HUES6 (cell line): ENCODE data around the gene MRPL19.

ENCODE experiments used
- H3K27ac ChIP-seq: 2 replicates; pipeline ENCODE4 v1.7.0; 2013; ENCODE audit warnings: low read depth, mild to moderate bottlenecking, low read length, inconsistent platforms
- H3K27me3 ChIP-seq: 2 replicates; pipeline ENCODE4 v1.6.1; 2013; ENCODE audit warnings: low read length; ENCODE audit not compliant: control insufficient read depth, insufficient read depth
- H3K36me3 ChIP-seq: 2 replicates; pipeline ENCODE4 v1.6.1; 2013; ENCODE audit warnings: low read length; ENCODE audit not compliant: control insufficient read depth, insufficient read depth
- H3K4me1 ChIP-seq: 2 replicates; pipeline ENCODE4 v1.6.1; 2013; ENCODE audit warnings: low read length; ENCODE audit not compliant: control insufficient read depth, insufficient read depth
- H3K4me3 ChIP-seq: 2 replicates; pipeline ENCODE4 v1.5.1; 2013; ENCODE audit warnings: low read depth, low read length
- H3K9ac ChIP-seq: one replicate; pipeline ENCODE4 v1.6.1; 2013; ENCODE audit warnings: mild to moderate bottlenecking, low read length
- H3K9me3 ChIP-seq: 2 replicates; pipeline ENCODE4 v1.6.1; 2013; ENCODE audit warnings: low read depth, low read length; ENCODE audit not compliant: control insufficient read depth, insufficient read depth

The MRPL19 gene

DNA sequence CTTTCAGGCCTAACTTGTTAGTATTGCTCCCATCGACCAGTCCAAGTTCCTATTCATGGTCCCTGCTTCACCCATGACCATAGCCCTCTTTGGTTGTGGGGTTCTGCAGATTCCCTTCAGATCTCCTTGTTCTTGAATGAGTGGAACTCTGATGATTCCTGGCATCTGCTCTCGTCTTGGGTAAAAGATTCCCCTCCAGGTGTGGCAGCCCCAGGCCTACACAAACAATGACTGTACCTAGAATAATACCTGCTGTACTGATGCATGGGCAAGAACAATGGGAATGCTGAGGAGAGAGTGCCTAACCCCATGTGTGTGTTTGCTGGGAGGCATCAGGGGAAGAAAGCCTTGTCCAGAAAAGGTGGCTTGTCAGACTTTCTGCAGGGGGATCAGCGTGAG, 39.2 kb upstream of the MRPL19 start:
- H3K9me3 ChIP-seq: no peaks in the 10 kb centered on the region; the same call in 1 of the 2 replicates
- no peaks in the 10 kb centered on the region for H3K36me3 ChIP-seq
- H3K27me3 ChIP-seq: peaks cover 7% of the 10 kb centered on the region
- H3K9ac ChIP-seq: no peak overlapping the region
- no peak overlapping the region for H3K27ac ChIP-seq
- H3K4me1 ChIP-seq: peaks cover 14% of the 10 kb centered on the region
- H3K4me3 ChIP-seq: no peak overlapping the region

DNA sequence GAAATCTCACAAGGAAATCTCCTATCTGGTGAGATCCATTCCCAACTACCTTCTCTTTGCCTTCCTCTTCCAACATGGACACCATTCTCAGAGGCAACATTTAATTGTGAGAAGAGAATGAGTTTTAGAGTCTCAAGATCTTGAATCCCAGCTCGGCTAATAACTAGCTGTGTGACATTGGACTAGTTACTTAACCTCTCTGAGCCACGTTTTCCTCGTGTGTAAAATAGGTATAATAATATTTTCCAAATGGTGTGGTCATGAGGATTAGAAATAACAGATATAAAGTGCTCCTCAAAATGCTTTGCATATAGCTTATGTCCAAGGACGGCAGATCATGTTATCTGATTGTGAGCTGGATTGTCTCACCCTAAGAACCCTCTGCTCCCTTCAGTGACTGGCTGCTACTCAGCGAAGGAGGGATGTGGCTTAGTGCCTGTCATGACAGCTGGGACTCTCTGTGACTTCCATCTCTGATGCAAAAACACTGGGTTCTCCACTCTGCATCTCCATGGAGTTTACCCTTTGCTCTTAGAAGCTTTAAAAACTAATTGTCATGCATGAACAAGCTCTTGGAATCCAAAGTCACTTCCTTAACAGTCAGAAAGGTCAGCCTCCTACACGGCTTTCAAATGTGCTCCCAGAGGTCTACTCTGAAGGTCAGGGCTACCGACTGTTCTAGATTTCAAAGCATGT, 38.4 kb upstream of the MRPL19 start:
- Histone ChIP-seq H3K27ac (no peak overlapping the region), H3K9ac (peak overlapping the region; percentile 76), H3K4me3 (peak overlapping the region; percentile 63; the same call in 1 of the 2 replicates), H3K27me3 (peaks cover 7% of the 10 kb centered on the region), H3K9me3 (no peaks in the 10 kb centered on the region; the same call in 1 of the 2 replicates), H3K36me3 (no peaks in the 10 kb centered on the region), H3K4me1 (peaks cover 14% of the 10 kb centered on the region)

GRCh38 chr2:75608684-75609333, 37.8 kb upstream of the MRPL19 start:
- H3K9ac ChIP-seq: peak overlapping the region; percentile 76
- H3K36me3 ChIP-seq: no peaks in the 10 kb centered on the region
- peaks cover 7% of the 10 kb centered on the region for H3K27me3 ChIP-seq
- H3K9me3 ChIP-seq: no peaks in the 10 kb centered on the region; the same call in 1 of the 2 replicates
- peaks cover 14% of the 10 kb centered on the region for H3K4me1 ChIP-seq
- peak overlapping the region; percentile 63 for H3K4me3 ChIP-seq
- no peak overlapping the region for H3K27ac ChIP-seq

DNA sequence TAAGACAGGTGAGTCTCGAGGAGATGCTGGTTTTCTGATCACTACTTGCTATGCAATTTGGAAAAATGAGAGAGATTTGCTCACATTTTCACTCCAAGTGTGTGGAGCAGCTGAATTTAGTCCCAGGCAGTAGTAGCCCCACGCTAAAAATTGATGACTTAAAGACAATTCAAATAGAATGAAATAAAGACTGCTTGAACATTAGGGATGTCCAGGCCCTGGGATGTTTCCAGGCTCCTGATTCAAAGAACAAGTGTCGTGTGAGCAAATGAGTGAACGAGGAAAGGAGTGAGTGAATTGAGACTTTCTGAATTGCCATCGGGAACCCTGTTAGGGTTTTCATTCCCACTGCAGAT, 37.3 kb upstream of the MRPL19 start:
- H3K27ac ChIP-seq: no peak overlapping the region
- no peak overlapping the region for H3K4me3 ChIP-seq
- no peaks in the 10 kb centered on the region for H3K36me3 ChIP-seq
- H3K9me3 ChIP-seq: no peaks in the 10 kb centered on the region; the same call in 1 of the 2 replicates
- H3K4me1 ChIP-seq: peaks cover 14% of the 10 kb centered on the region
- H3K27me3 ChIP-seq: peaks cover 7% of the 10 kb centered on the region
- no peak overlapping the region for H3K9ac ChIP-seq

GRCh38 chr2:75609937-75610508, 36.6 kb upstream of the MRPL19 start:
- H3K4me1 ChIP-seq: peaks cover 14% of the 10 kb centered on the region
- H3K9ac ChIP-seq: no peak overlapping the region

GRCh38 chr2:75610671-75611070, 35.9 kb upstream of the MRPL19 start:
- Histone ChIP-seq H3K9me3 (no peaks in the 10 kb centered on the region), H3K9ac (no peak overlapping the region), H3K4me1 (peaks cover 14% of the 10 kb centered on the region), H3K27me3 (peaks cover 7% of the 10 kb centered on the region), H3K4me3 (no peak overlapping the region), H3K27ac (no peak overlapping the region), H3K36me3 (no peaks in the 10 kb centered on the region)

More at GRCh38 chr2:75609937-75610508, 36.6 kb upstream of the MRPL19 start:
- Histone ChIP-seq H3K9me3 (no peaks in the 10 kb centered on the region; the same call in 1 of the 2 replicates), H3K4me3 (no peak overlapping the region), H3K27me3 (peaks cover 7% of the 10 kb centered on the region), H3K36me3 (no peaks in the 10 kb centered on the region), H3K27ac (no peak overlapping the region)

GRCh38 chr2:75612108-75612861, 34.3 kb upstream of the MRPL19 start:
- no peak overlapping the region for H3K4me3 ChIP-seq
- peaks cover 4% of the 10 kb centered on the region for H3K9me3 ChIP-seq
- no peaks in the 10 kb centered on the region for H3K36me3 ChIP-seq
- no peak overlapping the region for H3K9ac ChIP-seq
- H3K27me3 ChIP-seq: peaks cover 7% of the 10 kb centered on the region
- H3K27ac ChIP-seq: no peak overlapping the region
- peaks cover 4% of the 10 kb centered on the region; the same call in 1 of the 2 replicates for H3K4me1 ChIP-seq

GRCh38 chr2:75612862-75613243, 33.7 kb upstream of the MRPL19 start:
- H3K27ac ChIP-seq: no peak overlapping the region
- H3K4me1 ChIP-seq: peaks cover 4% of the 10 kb centered on the region; the same call in 1 of the 2 replicates
- H3K9ac ChIP-seq: no peak overlapping the region
- no peaks in the 10 kb centered on the region for H3K36me3 ChIP-seq
- H3K27me3 ChIP-seq: peaks cover 7% of the 10 kb centered on the region
- H3K4me3 ChIP-seq: no peak overlapping the region
- H3K9me3 ChIP-seq: peaks cover 7% of the 10 kb centered on the region

DNA sequence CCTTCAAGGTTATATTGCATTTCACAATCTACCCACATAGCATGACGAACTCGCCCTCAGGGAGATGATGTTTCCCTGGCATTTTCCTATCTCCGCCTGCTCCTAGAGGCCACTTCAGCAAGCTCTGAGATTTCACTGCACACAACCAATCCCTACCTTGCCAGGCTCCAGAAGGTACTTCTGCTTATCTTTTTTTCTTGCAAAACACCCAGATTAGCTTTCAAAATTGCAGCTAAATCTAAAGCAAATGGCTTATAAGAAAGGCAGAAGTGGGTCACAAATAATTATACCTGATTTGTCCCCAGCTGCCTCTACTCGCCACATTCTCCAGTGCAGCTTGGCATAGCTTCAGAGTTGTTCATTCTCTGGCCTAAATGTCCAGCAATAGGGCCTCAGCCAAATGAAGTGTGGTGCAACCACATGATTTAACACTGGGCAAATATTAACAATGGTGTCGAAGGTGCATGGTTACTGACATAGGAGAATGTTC, 32.4 kb upstream of the MRPL19 start:
- Histone ChIP-seq H3K27ac (no peak overlapping the region), H3K36me3 (no peaks in the 10 kb centered on the region), H3K9ac (no peak overlapping the region), H3K27me3 (peaks cover 7% of the 10 kb centered on the region), H3K9me3 (peaks cover 7% of the 10 kb centered on the region), H3K4me3 (no peak overlapping the region), H3K4me1 (no peaks in the 10 kb centered on the region)

DNA sequence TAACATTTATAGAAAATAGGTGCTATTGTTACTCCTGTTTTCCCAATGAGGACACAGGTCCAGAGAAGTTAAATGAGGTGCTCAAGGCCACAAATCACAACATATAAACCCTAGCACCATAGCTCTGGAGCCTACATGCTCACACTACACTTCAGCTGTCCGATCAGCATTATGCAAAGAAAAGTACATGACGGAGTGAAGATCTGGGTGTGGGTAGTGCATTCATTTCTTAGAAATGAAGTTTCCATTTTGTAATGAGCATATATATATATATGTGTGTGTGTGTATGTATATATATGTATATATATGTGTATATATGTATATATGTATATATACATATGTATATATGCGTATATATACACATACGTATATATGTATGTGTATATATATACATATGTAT, 30.2 kb upstream of the MRPL19 start:
- Histone ChIP-seq H3K4me3 (no peak overlapping the region), H3K4me1 (no peaks in the 10 kb centered on the region), H3K27me3 (no peaks in the 10 kb centered on the region), H3K9me3 (peaks cover 7% of the 10 kb centered on the region), H3K36me3 (no peaks in the 10 kb centered on the region), H3K27ac (no peak overlapping the region), H3K9ac (no peak overlapping the region)
